Measurements from ENCODE around the gene EXOC4.

The EXOC4 gene

GRCh38 chr7:133727476-133728214 is 474.8 kb downstream of the EXOC4 start:
- no peak for DNase-seq

GRCh38 chr7:133730360-133730759 is 477.5 kb downstream of the EXOC4 start:
- no peak for DNase-seq

GRCh38 chr7:133733401-133733800 is 480.5 kb downstream of the EXOC4 start:
- no peak for DNase-seq

GRCh38 chr7:133735222-133735621 is 482.3 kb downstream of the EXOC4 start:
- no peak for DNase-seq

- DNase-seq: no peak
These were observed 486.9 kb downstream of the EXOC4 start for GRCh38 chr7:133739817-133740216.

- no peak for DNase-seq
These were observed 488.2 kb downstream of the EXOC4 start for GRCh38 chr7:133741078-133741477.

GRCh38 chr7:133741703-133742102 is 488.8 kb downstream of the EXOC4 start:
- DNase-seq: no peak

- DNase-seq: no peak
These were observed 490.0 kb downstream of the EXOC4 start for GRCh38 chr7:133742709-133743538.

GRCh38 chr7:133744451-133744850 is 491.6 kb downstream of the EXOC4 start:
- no peak for DNase-seq

- DNase-seq: no peak
These were observed 493.4 kb downstream of the EXOC4 start for GRCh38 chr7:133746305-133746704.

GRCh38 chr7:133746847-133747246 is 494.0 kb downstream of the EXOC4 start:
- no peak for DNase-seq

- DNase-seq: no peak
These were observed 495.8 kb downstream of the EXOC4 start for GRCh38 chr7:133748443-133749407.

GRCh38 chr7:133750287-133750686 is 497.4 kb downstream of the EXOC4 start:
- DNase-seq: no peak

- no peak for DNase-seq
These were observed 498.2 kb downstream of the EXOC4 start for GRCh38 chr7:133751079-133751478.

GRCh38 chr7:133753513-133753912 is 500.6 kb downstream of the EXOC4 start:
- DNase-seq: no peak

- DNase-seq: no peak
These were observed 501.8 kb downstream of the EXOC4 start for GRCh38 chr7:133754708-133755107.

- DNase-seq: no peak
These were observed 503.0 kb downstream of the EXOC4 start for GRCh38 chr7:133755901-133756300.

- no peak for DNase-seq
These were observed 508.6 kb downstream of the EXOC4 start for GRCh38 chr7:133761443-133761842.

GRCh38 chr7:133763076-133763640 is 510.3 kb downstream of the EXOC4 start:
- DNase-seq: no peak

GRCh38 chr7:133769668-133770067 is 516.8 kb downstream of the EXOC4 start:
- DNase-seq: no peak

- DNase-seq: no peak
These were observed 518.1 kb downstream of the EXOC4 start for GRCh38 chr7:133770863-133771492.

- DNase-seq: no peak
These were observed 519.0 kb downstream of the EXOC4 start for GRCh38 chr7:133771788-133772419.

Data from stimulated activated CD4-positive, alpha-beta T cell treated with anti-CD3 and anti-CD28 coated beads, Interleukin-15, amount 100 ng/mL, for 24 hours (primary cell).